H1 (cell line): ENCODE measurements around the gene MAN1A2.

Experiments
- CEBPB ChIP-seq: IDR thresholded peaks from 2 replicates; pipeline ENCODE4 v1.6.1; 2012; ENCODE audit warnings: low read depth, low read length
- CREB1 ChIP-seq: IDR thresholded peaks from 2 replicates; pipeline ENCODE4 v1.6.1; 2012; ENCODE audit warnings: inconsistent platforms
- CTBP2 ChIP-seq: IDR thresholded peaks from 2 replicates; pipeline ENCODE4 v1.7.0; 2011; ENCODE audit warnings: borderline replicate concordance, mild to moderate bottlenecking, moderate library complexity, mixed read lengths, low read length; ENCODE audit not compliant: insufficient read depth, insufficient read length
- EZH2 ChIP-seq: fragments of 200-600 bp; sonication (generic); IDR thresholded peaks from 2 replicates; pipeline ENCODE4 v1.7.1; 2012; ENCODE audit warnings: low read depth, mild to moderate bottlenecking, moderate library complexity, low read length, inconsistent platforms; ENCODE audit not compliant: severe bottlenecking
- FOSL1 ChIP-seq: IDR thresholded peaks from 2 replicates; pipeline ENCODE4 v1.6.1; 2011; ENCODE audit warnings: mild to moderate bottlenecking, low read depth, low read length, moderate library complexity; ENCODE audit not compliant: insufficient read depth
- NRF1 ChIP-seq: IDR thresholded peaks from 2 replicates; pipeline ENCODE4 v1.6.1; 2011; ENCODE audit warnings: mild to moderate bottlenecking, low read depth, low read length, improper control_type of control experiment
- POLR2A ChIP-seq, 2 experiments: IDR thresholded peaks; 1 replicate in 1 of 2; 2 replicates in 1 of 2; pipeline ENCODE4 v1.6.1; 2011; ENCODE audit warnings: low read depth in 2 of 2, low read length in 2 of 2, mild to moderate bottlenecking in 2 of 2; ENCODE audit errors: control extremely low read depth in 1 of 2
- POLR2AphosphoS5 ChIP-seq: IDR thresholded peaks from 2 replicates; pipeline ENCODE4 v1.6.1; 2011; ENCODE audit warnings: low read depth, low read length
- RXRA ChIP-seq: IDR thresholded peaks from 2 replicates; pipeline ENCODE4 v1.6.1; 2011; ENCODE audit warnings: low read depth, mild to moderate bottlenecking, low read length, moderate library complexity; ENCODE audit not compliant: insufficient read depth
- SP1 ChIP-seq: IDR thresholded peaks from 2 replicates; pipeline ENCODE4 v1.6.1; 2011; ENCODE audit warnings: low read depth, low read length
- TF ChIP-seq, protein P1 (sequence below), 3 experiments: IDR thresholded peaks; 1 replicate in 2 of 3; 2 replicates in 1 of 3; pipeline versions ENCODE4 v1.5.1 to v1.6.1; 2011; ENCODE audit warnings: low read length in 3 of 3, mild to moderate bottlenecking in 3 of 3, inconsistent platforms in 2 of 3, low read depth in 1 of 3, moderate library complexity in 1 of 3; ENCODE audit not compliant: insufficient read depth in 1 of 3; ENCODE audit errors: control extremely low read depth in 1 of 3
- TF ChIP-seq, protein P2 (sequence below): IDR thresholded peaks from 2 replicates; pipeline ENCODE4 v1.6.1; 2012; ENCODE audit warnings: inconsistent platforms
- TF ChIP-seq, protein P3 (sequence below): IDR thresholded peaks from 2 replicates; pipeline ENCODE4 v1.6.1; 2012; ENCODE audit warnings: low read length, inconsistent platforms

DNA sequence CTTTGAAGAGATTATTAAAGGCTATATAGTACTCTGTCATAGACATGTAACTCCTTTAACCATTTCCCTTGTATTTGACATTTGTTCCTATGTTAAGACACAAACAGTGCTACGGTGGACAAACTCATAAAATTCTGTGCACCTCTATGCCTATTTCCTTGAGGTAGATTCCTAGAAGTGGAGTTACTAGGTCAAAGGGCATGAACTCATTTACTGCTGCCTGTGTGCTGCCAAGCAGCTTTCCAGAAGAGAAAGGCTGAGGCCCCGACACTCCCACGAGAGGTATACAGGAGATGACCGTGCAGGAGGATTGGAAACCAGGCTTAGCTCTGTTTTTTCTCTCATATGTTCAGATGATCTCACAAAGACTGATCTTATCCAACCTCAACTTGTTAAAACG lies 204.2 kb downstream of the MAN1A2 start:
- TF ChIP-seq POLR2AphosphoS5 (no peak), POLR2A (IDR thresholded peaks at IDR 0.05; ENCODE audit: control extremely low read depth in 1 of 2, low read depth in 2 of 2, low read length in 2 of 2) (no peak), RXRA (no peak), FOSL1 (no peak), SP1 (no peak), CEBPB (no peak), NRF1 (no peak), EZH2 (no peak), CREB1 (no peak), CTBP2 (no peak)
- TF ChIP-seq, protein P1, sequence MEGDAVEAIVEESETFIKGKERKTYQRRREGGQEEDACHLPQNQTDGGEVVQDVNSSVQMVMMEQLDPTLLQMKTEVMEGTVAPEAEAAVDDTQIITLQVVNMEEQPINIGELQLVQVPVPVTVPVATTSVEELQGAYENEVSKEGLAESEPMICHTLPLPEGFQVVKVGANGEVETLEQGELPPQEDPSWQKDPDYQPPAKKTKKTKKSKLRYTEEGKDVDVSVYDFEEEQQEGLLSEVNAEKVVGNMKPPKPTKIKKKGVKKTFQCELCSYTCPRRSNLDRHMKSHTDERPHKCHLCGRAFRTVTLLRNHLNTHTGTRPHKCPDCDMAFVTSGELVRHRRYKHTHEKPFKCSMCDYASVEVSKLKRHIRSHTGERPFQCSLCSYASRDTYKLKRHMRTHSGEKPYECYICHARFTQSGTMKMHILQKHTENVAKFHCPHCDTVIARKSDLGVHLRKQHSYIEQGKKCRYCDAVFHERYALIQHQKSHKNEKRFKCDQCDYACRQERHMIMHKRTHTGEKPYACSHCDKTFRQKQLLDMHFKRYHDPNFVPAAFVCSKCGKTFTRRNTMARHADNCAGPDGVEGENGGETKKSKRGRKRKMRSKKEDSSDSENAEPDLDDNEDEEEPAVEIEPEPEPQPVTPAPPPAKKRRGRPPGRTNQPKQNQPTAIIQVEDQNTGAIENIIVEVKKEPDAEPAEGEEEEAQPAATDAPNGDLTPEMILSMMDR (IDR thresholded peaks at IDR 0.05; ENCODE audit: control extremely low read depth in 1 of 3, insufficient read depth in 1 of 3, low read depth in 1 of 3, low read length in 3 of 3), result no peak
- TF ChIP-seq, protein P2, sequence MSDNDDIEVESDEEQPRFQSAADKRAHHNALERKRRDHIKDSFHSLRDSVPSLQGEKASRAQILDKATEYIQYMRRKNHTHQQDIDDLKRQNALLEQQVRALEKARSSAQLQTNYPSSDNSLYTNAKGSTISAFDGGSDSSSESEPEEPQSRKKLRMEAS, result no peak
- TF ChIP-seq, protein P3, sequence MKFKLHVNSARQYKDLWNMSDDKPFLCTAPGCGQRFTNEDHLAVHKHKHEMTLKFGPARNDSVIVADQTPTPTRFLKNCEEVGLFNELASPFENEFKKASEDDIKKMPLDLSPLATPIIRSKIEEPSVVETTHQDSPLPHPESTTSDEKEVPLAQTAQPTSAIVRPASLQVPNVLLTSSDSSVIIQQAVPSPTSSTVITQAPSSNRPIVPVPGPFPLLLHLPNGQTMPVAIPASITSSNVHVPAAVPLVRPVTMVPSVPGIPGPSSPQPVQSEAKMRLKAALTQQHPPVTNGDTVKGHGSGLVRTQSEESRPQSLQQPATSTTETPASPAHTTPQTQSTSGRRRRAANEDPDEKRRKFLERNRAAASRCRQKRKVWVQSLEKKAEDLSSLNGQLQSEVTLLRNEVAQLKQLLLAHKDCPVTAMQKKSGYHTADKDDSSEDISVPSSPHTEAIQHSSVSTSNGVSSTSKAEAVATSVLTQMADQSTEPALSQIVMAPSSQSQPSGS, result no peak
